ENCODE measurements around the gene SLC9A3.

The SLC9A3 gene

GRCh38 chr5:524234-524972 is at the start of gene SLC9A3:
TSS of gene SLC9A3 (minus strand) at chr5:524449.
- H4K20me1 ChIP-seq: peaks cover 44% of the 10 kb centered on the region
- H3K9me3 ChIP-seq: no peaks in the 10 kb centered on the region
- peaks cover 86% of the 10 kb centered on the region for H3K27me3 ChIP-seq
- H3K4me1 ChIP-seq: peaks cover 57% of the 10 kb centered on the region
- no peak for TF ChIP-seq Cebpa-rat (IDR thresholded peaks at IDR 0.05)
- H3K9ac ChIP-seq: no peak within 1 kb of the TSS
- H3K27ac ChIP-seq: no peak within 1 kb of the TSS
- no peaks in the 10 kb centered on the region for H3K36me3 ChIP-seq
- 0 out of 2 replicates have a peak within 1 kb of the TSS, but pooled peaks have one; percentile 25 for H3K4me3 ChIP-seq
- H3K4me2 ChIP-seq: no peak within 1 kb of the TSS

GRCh38 chr5:573976-574375 is 49.7 kb upstream of the SLC9A3 start:
- no peak overlapping the region for H3K9ac ChIP-seq
- TF ChIP-seq Cebpa-rat (IDR thresholded peaks at IDR 0.05): no peak
- no peaks in the 10 kb centered on the region for H4K20me1 ChIP-seq
- H3K4me1 ChIP-seq: peaks cover 14% of the 10 kb centered on the region
- H3K4me2 ChIP-seq: no peak overlapping the region
- no peak overlapping the region for H3K27ac ChIP-seq
- H3K4me3 ChIP-seq: no peak overlapping the region
- no peaks in the 10 kb centered on the region for H3K36me3 ChIP-seq
- peaks cover 25% of the 10 kb centered on the region for H3K9me3 ChIP-seq
- H3K27me3 ChIP-seq: no peaks in the 10 kb centered on the region

- no peak overlapping the region for H3K4me2 ChIP-seq
- H3K27me3 ChIP-seq: no peaks in the 10 kb centered on the region
- peaks cover 25% of the 10 kb centered on the region for H3K9me3 ChIP-seq
- H3K4me1 ChIP-seq: peaks cover 14% of the 10 kb centered on the region
- no peak overlapping the region for H3K4me3 ChIP-seq
- no peaks in the 10 kb centered on the region for H4K20me1 ChIP-seq
- TF ChIP-seq Cebpa-rat (IDR thresholded peaks at IDR 0.05): no peak
- no peak overlapping the region for H3K27ac ChIP-seq
- H3K9ac ChIP-seq: no peak overlapping the region
- no peaks in the 10 kb centered on the region for H3K36me3 ChIP-seq
Measured at GRCh38 chr5:573206-573605, 49.0 kb upstream of the SLC9A3 start.

GRCh38 chr5:572398-573019 is 48.3 kb upstream of the SLC9A3 start:
- Histone ChIP-seq H3K4me2 (peak overlapping the region; percentile 20), H3K36me3 (no peaks in the 10 kb centered on the region), H3K4me1 (peaks cover 14% of the 10 kb centered on the region), H3K27me3 (no peaks in the 10 kb centered on the region), H4K20me1 (no peaks in the 10 kb centered on the region), H3K27ac (no peak overlapping the region), H3K9me3 (peaks cover 25% of the 10 kb centered on the region), H3K9ac (no peak overlapping the region), H3K4me3 (no peak overlapping the region)
- TF ChIP-seq Cebpa-rat (IDR thresholded peaks at IDR 0.05): no peak

GRCh38 chr5:571791-572190 is 47.5 kb upstream of the SLC9A3 start:
- no peaks in the 10 kb centered on the region for H4K20me1 ChIP-seq
- no peaks in the 10 kb centered on the region for H3K36me3 ChIP-seq
- no peaks in the 10 kb centered on the region for H3K27me3 ChIP-seq
- H3K27ac ChIP-seq: no peak overlapping the region
- H3K4me1 ChIP-seq: peaks cover 14% of the 10 kb centered on the region
- H3K4me3 ChIP-seq: no peak overlapping the region
- no peak overlapping the region for H3K9ac ChIP-seq
- H3K4me2 ChIP-seq: peak overlapping the region; percentile 20
- TF ChIP-seq Cebpa-rat (IDR thresholded peaks at IDR 0.05): no peak
- H3K9me3 ChIP-seq: peaks cover 18% of the 10 kb centered on the region

- Histone ChIP-seq H3K27me3 (no peaks in the 10 kb centered on the region), H3K4me1 (peaks cover 14% of the 10 kb centered on the region), H3K4me2 (no peak overlapping the region), H3K36me3 (no peaks in the 10 kb centered on the region), H3K9ac (no peak overlapping the region), H3K4me3 (no peak overlapping the region), H3K9me3 (peaks cover 8% of the 10 kb centered on the region), H4K20me1 (no peaks in the 10 kb centered on the region), H3K27ac (no peak overlapping the region)
- TF ChIP-seq Cebpa-rat (IDR thresholded peaks at IDR 0.05): no peak
Measured at GRCh38 chr5:570886-571285, 46.6 kb upstream of the SLC9A3 start.

GRCh38 chr5:570446-570845 is 46.2 kb upstream of the SLC9A3 start:
- H3K9me3 ChIP-seq: peaks cover 4% of the 10 kb centered on the region
- no peak for TF ChIP-seq Cebpa-rat (IDR thresholded peaks at IDR 0.05)
- no peaks in the 10 kb centered on the region for H3K36me3 ChIP-seq
- H3K4me3 ChIP-seq: no peak overlapping the region
- no peaks in the 10 kb centered on the region for H4K20me1 ChIP-seq
- no peaks in the 10 kb centered on the region for H3K27me3 ChIP-seq
- no peak overlapping the region for H3K27ac ChIP-seq
- H3K4me2 ChIP-seq: no peak overlapping the region
- H3K4me1 ChIP-seq: peaks cover 14% of the 10 kb centered on the region
- H3K9ac ChIP-seq: no peak overlapping the region

DNA sequence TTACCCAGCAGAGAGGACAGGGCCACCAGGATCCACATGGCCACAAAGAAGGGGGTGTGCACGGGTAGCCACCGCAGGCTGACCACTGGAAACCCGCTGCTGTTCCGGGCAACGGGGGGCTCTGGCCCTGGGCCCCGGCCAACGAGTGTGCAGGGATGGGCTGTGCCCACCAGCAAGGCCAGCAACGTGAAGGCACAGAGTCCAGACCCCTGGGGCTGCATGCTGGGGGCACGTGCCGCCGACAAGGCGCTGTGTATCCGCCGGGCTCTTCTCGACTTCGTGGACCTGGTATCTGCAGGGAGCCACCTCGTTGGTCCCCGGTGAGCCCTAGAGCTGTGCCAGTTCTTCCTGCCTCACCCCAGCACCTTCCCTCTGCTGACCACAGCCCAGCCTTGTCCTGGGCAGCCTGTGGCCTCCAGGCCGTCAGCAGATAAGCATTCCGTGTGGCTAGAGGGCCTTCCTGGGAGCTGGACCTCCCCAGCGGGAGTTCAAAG is 45.7 kb upstream of the SLC9A3 start:
- Histone ChIP-seq H3K9ac (no peak overlapping the region), H4K20me1 (no peaks in the 10 kb centered on the region), H3K27me3 (no peaks in the 10 kb centered on the region), H3K4me2 (no peak overlapping the region), H3K36me3 (no peaks in the 10 kb centered on the region), H3K4me3 (no peak overlapping the region), H3K9me3 (no peaks in the 10 kb centered on the region), H3K27ac (no peak overlapping the region), H3K4me1 (peaks cover 14% of the 10 kb centered on the region)
- no peak for TF ChIP-seq Cebpa-rat (IDR thresholded peaks at IDR 0.05)

GRCh38 chr5:569358-569867 is 45.2 kb upstream of the SLC9A3 start:
- H3K27me3 ChIP-seq: no peaks in the 10 kb centered on the region

DNA sequence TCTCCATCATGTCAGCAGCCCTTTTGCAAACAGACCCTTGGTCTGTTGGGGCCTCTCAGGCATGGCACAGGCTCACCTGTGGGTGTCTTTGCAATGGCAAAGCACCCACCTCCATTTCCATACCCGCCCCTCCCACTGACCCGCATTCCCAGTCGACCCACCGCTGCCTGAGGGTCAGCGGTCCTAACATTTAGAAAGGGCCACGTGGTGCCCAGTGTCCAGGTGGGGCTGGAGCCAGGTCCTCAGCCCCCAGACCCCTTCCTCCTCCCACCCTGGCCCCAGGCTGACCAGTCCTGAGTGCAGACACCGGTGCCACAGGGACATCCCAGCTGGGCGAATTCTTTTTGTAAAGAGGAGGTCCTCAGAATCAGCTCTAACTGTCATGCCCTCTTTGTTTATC is 44.6 kb upstream of the SLC9A3 start:
- Histone ChIP-seq H3K27ac (no peak overlapping the region), H3K4me2 (no peak overlapping the region), H3K9me3 (no peaks in the 10 kb centered on the region), H3K4me1 (peaks cover 14% of the 10 kb centered on the region), H3K27me3 (no peaks in the 10 kb centered on the region), H3K4me3 (no peak overlapping the region), H4K20me1 (no peaks in the 10 kb centered on the region), H3K9ac (no peak overlapping the region), H3K36me3 (no peaks in the 10 kb centered on the region)
- no peak for TF ChIP-seq Cebpa-rat (IDR thresholded peaks at IDR 0.05)

More at GRCh38 chr5:569358-569867, 45.2 kb upstream of the SLC9A3 start:
- H4K20me1 ChIP-seq: no peaks in the 10 kb centered on the region
- H3K9ac ChIP-seq: no peak overlapping the region
- H3K36me3 ChIP-seq: no peaks in the 10 kb centered on the region
- no peak overlapping the region for H3K4me3 ChIP-seq
- no peak overlapping the region for H3K27ac ChIP-seq
- H3K4me2 ChIP-seq: no peak overlapping the region
- no peaks in the 10 kb centered on the region for H3K9me3 ChIP-seq
- TF ChIP-seq Cebpa-rat (IDR thresholded peaks at IDR 0.05): no peak
- H3K4me1 ChIP-seq: peaks cover 14% of the 10 kb centered on the region

Measured in BLaER1 (cell line).